C4-2B (cell line): ENCODE data around the gene BCL7A.

Experiments used
- H3K27ac ChIP-seq: fragments of 450-650 bp; 2 replicates; pipeline ENCODE4 v1.5.1; 2017
- ZFX ChIP-seq: fragments of 450-650 bp; IDR thresholded peaks from 2 replicates; pipeline ENCODE4 v1.6.1; 2017
- TF ChIP-seq, protein P1 (sequence below): fragments of 450-650 bp; conservative IDR thresholded peaks from 2 replicates; pipeline ENCODE4 v1.5.1; 2017; ENCODE audit warnings: mild to moderate bottlenecking

The BCL7A gene

DNA sequence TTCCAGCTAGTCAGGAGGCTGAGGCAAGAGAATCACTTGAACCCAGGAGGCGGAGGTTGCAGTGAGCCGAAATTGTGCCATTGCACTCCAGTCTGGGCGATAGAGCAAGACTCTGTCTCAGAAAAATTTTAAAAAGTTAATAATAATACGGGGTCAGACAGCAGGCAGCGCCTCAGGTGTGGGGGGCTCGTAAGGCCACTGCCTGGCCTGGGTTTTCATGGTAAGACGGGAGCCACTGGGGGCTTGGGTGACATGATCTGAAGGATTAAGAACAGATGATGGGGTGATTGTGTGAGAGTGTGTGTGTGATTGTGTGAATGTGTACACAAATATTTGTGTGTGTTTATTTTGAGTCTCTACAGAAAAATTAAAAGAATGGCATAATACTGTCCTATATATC, 23.6 kb downstream of the BCL7A start:
- H3K27ac ChIP-seq = no peak overlapping the region
- no peak for TF ChIP-seq ZFX
- TF ChIP-seq, protein P1, sequence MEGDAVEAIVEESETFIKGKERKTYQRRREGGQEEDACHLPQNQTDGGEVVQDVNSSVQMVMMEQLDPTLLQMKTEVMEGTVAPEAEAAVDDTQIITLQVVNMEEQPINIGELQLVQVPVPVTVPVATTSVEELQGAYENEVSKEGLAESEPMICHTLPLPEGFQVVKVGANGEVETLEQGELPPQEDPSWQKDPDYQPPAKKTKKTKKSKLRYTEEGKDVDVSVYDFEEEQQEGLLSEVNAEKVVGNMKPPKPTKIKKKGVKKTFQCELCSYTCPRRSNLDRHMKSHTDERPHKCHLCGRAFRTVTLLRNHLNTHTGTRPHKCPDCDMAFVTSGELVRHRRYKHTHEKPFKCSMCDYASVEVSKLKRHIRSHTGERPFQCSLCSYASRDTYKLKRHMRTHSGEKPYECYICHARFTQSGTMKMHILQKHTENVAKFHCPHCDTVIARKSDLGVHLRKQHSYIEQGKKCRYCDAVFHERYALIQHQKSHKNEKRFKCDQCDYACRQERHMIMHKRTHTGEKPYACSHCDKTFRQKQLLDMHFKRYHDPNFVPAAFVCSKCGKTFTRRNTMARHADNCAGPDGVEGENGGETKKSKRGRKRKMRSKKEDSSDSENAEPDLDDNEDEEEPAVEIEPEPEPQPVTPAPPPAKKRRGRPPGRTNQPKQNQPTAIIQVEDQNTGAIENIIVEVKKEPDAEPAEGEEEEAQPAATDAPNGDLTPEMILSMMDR = no peak

DNA sequence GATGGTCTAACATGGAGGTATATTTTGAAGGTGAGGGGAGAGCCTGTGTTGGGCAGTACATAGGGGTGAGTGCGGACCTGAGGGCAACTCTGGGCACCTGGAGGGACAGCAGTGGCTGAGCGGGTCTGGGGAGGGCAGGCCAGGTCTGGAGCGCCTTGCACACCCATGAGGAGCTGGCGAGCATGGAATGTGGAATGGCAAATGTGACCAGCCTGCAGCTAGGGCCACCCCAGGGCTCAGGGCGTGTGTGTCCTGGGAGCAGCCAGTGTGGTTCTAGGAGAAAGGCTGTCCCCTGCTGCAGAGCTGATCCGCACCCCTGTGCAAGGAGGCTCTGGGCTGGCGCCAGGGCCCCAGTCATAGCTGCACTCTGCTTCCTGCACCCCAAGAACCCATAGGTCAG, 24.5 kb downstream of the BCL7A start:
- TF ChIP-seq, protein P1 = no peak
- TF ChIP-seq ZFX = no peak
- H3K27ac ChIP-seq = no peak overlapping the region

DNA sequence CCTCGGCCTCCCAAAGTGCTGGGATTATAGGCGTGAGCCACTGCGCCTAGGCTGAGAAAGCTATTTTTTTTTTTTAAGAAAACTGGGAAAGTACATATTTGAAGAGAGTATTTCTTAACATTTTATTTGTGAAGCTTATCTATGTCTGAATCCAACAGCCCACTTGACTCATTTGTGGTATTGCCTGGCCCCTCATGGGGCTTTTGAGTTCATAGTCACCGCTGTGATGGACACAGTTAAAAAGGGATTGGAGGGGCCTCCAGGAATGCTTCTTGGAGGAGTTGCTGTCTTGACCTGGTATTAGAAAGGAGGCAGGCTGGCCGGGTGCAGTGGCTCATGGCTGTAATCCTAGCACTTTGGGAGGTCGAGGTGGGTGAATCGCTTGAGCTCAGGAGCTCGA, 26.5 kb downstream of the BCL7A start:
- no peak for TF ChIP-seq ZFX
- TF ChIP-seq, protein P1 = no peak
- no peak overlapping the region for H3K27ac ChIP-seq

DNA sequence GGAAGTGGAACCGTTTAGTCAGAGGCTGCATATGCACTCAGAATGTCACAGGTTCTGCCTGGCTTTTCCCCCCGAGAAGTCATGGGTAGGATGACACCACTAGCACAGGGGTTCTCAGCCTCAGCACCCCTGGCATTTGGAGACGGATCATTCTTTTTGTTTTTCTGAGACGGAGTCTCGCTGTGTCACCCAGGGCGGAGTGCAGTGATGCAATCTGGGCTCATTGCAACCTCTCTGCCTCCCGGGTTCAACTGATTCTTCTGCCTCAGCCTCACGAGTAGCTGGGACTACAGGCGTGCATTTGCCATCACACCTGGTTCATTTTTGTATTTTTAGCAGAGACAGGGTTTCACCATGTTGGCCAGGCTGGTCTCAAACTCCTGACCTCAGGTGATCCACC, 28.1 kb downstream of the BCL7A start:
- H3K27ac ChIP-seq = no peak overlapping the region
- TF ChIP-seq, protein P1 = no peak
- no peak for TF ChIP-seq ZFX

DNA sequence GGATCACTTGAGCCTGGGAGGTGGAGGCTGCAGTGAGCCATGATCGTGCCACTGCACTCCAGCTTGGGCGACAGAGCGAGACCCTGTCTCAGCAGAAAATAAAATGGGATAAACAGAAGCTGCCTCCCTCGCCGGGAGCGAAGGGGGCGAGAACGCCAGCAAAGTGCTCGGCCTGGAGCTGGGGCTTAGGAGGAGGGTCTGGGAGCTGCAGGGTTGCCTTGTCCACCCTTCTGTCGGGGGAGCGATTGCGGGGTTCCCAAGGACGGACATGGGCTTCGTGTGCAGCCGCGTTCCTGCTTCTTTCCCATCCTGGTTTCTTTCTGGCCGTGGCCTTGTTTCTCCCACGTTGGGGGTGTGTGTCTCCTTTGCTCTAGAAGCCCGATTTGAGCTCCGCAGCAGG, 29.0 kb downstream of the BCL7A start:
- no peak overlapping the region for H3K27ac ChIP-seq
- TF ChIP-seq ZFX = no peak
- TF ChIP-seq, protein P1 = no peak

DNA sequence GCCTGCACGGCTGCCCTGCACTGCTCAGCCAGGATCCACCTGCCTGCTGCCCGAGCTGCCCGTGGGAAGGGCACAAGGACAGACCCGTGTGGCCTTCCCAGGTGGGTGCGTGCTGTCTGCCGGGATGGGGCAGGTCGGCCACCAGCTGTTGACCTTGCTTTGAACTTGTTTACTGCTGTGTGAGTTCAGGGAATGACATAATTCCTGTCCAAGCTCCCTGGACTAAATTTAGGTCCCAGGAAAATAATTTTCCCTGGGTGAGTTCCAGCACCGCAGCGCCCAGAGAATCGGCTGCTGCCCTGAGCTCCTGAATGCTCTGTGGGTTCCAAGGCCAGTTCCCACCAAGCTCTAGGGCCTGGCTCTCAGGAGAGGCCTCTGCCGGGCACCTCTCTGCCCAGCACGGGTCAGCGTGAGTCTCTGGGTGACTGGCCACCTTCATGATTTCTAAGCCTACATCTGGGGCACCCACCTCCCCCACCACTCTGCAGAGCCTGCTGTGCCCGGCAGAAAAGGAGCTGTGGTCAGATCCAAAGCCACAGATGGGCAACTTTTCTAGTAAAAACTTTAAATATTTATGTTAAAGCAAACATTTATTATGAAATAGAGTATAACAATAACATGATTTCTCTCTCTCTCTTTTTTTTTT, 29.7 kb downstream of the BCL7A start:
- no peak overlapping the region for H3K27ac ChIP-seq
- no peak for TF ChIP-seq ZFX
- TF ChIP-seq, protein P1 = no peak

DNA sequence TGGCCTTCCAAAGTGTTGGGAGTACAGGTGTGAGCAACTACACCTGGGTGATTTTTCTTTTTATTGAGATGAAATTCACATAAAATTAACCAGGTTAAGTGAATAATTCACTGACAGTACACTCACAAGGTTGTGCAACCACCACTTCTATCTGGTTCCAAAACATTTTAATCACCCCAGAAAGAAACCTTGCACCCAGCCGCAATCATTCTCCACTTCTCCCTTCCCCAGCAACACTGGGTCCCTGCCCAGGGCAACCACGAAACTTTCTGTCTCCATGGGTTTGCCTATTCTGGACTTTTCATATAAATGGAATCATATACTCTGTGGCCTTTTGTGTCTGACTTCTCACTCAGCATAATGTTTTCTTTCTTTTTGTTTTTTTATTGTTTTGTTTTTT, 30.6 kb downstream of the BCL7A start:
- TF ChIP-seq, protein P1 = no peak
- no peak for TF ChIP-seq ZFX
- no peak overlapping the region for H3K27ac ChIP-seq
